GM12891 (cell line): ENCODE results near the gene UBE2L5.

Experiments used
- DNase-seq: peaks from one replicate; pipeline ENCODE4 v3.0.0; 2011; ENCODE audit warnings: low spot score; ENCODE audit not compliant: insufficient read length
- FAIRE-seq: peaks from 2 replicates; lab custom pipeline; 2011; peaks lifted over from hg19 to GRCh38; lab: Jason Lieb, UNC
- PAX5 ChIP-seq: IDR thresholded peaks from 2 replicates; pipeline ENCODE4 v1.6.1; 2011; ENCODE audit warnings: low read length, moderate library complexity, mild to moderate bottlenecking; ENCODE audit not compliant: insufficient read depth, severe bottlenecking
- POLR2A ChIP-seq: IDR thresholded peaks from 2 replicates; pipeline ENCODE4 v1.6.1; 2011; ENCODE audit warnings: low read depth, low read length, control low read depth
- POLR2AphosphoS5 ChIP-seq: IDR thresholded peaks from 2 replicates; pipeline ENCODE4 v1.6.1; 2011; ENCODE audit warnings: low read depth, low read length, control low read depth
- POU2F2 ChIP-seq: IDR thresholded peaks from 2 replicates; pipeline ENCODE4 v1.6.1; 2011; ENCODE audit warnings: low read depth, mild to moderate bottlenecking, control low read depth, low read length, moderate library complexity
- SPI1 ChIP-seq: IDR thresholded peaks from 2 replicates; pipeline ENCODE4 v1.6.1; 2011; ENCODE audit warnings: low read depth, low read length, control low read depth
- TAF1 ChIP-seq: IDR thresholded peaks from 2 replicates; pipeline ENCODE4 v1.6.1; 2011; ENCODE audit warnings: low read depth, low read length, control low read depth

Gene UBE2L5

DNA sequence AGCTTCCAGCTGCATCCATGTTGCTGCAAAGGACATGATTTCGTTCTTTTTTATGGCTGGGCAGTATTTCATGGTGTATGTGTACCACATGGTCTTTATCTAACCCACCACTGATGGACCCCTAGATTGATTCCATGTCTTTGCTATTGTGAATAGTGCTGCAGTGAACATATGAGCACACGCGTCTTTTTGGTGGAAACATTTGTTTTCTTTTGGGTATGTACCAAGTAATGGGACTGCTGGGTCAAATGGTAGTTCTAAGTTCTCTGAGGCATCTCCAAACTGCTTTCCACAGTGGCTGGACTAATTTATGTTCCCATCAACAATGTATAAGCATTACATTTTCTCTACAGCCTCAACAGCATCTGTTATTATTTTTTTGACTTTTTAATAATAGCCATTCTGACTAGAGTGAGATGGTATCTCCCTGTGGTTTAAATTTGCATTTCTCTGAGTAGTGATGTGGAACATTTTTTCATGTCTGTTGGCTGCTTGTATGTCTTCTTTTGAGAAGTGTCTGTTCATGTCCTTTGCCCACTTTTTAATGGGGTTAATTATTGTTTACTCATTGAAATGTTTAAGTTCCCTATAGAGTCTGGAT is 6.8 kb upstream of the UBE2L5 start:
- DNase-seq (no peak), FAIRE-seq (peak; percentile 80)
- TF ChIP-seq POLR2A (no peak), PAX5 (peak; percentile 22), SPI1 (no peak), TAF1 (no peak), POLR2AphosphoS5 (no peak), POU2F2 (no peak)

- TF ChIP-seq SPI1 (no peak), POU2F2 (no peak), POLR2A (no peak), TAF1 (no peak), POLR2AphosphoS5 (no peak), PAX5 (no peak)
- FAIRE-seq (peak; percentile 31), DNase-seq (no peak)
Observed at GRCh38 chr13:30416471-30416870, 5.8 kb upstream of the UBE2L5 start.

- no peak for DNase-seq
Observed at GRCh38 chr13:30418075-30418716, 4.1 kb upstream of the UBE2L5 start.

GRCh38 chr13:30418717-30419459 is 3.4 kb upstream of the UBE2L5 start:
- FAIRE-seq (peak; percentile 5), DNase-seq (no peak)
- TF ChIP-seq TAF1, result no peak
- no peak for TF ChIP-seq PAX5
- TF ChIP-seq POLR2A, result no peak
- TF ChIP-seq POLR2AphosphoS5, result no peak
- TF ChIP-seq POU2F2, result no peak
- TF ChIP-seq SPI1, result no peak

More at GRCh38 chr13:30418075-30418716, 4.1 kb upstream of the UBE2L5 start:
- no peak for TF ChIP-seq PAX5
- TF ChIP-seq SPI1, result no peak
- no peak for TF ChIP-seq POU2F2
- no peak for TF ChIP-seq POLR2AphosphoS5
- no peak for TF ChIP-seq TAF1
- no peak for TF ChIP-seq POLR2A
- FAIRE-seq, result peak; percentile 50

GRCh38 chr13:30421093-30422053 is 920 bp upstream of the UBE2L5 start:
- TF ChIP-seq POLR2A (no peak), TAF1 (no peak), PAX5 (no peak), POLR2AphosphoS5 (no peak), SPI1 (no peak), POU2F2 (no peak)
- FAIRE-seq, result peak; percentile 91
- DNase-seq, result peak; percentile 40

- DNase-seq (no peak), FAIRE-seq (no peak)
- TF ChIP-seq POU2F2 (no peak), PAX5 (no peak), TAF1 (no peak), POLR2A (no peak), POLR2AphosphoS5 (no peak), SPI1 (no peak)
Observed at GRCh38 chr13:30423891-30424290, 1.6 kb downstream of the UBE2L5 start.

- no peak for DNase-seq
- FAIRE-seq, result peak; percentile 67
- TF ChIP-seq TAF1 (no peak), POLR2AphosphoS5 (no peak), POLR2A (no peak), POU2F2 (no peak), SPI1 (no peak), PAX5 (no peak)
Observed at GRCh38 chr13:30429235-30429634, 6.9 kb downstream of the UBE2L5 start.
